ENCODE results near the gene SLC25A12.

DNA sequence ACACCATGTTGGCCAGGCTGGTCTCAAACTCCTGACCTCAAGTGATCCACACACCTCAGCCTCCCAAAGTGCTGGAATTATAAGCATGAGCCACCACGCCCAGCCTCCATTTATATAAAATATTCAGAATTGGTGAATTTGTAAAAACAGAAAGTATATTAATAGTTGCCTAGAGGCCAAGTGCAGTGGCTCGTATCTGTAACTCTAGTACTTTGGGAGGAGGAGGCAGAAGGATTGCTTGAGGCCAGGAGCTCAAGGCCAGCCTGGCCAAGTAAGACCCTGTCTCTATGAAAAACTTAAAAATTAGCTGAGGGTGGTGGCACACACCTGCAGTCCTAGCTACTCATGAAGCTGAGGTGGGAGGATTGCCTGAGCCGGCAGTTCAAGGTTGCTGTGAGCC is 89.6 kb downstream of the SLC25A12 start:
- TF ChIP-seq POLR2A (IDR thresholded peaks at IDR 0.05; ENCODE audit: low read length), result no peak
- no peak for TF ChIP-seq GATA1 (IDR thresholded peaks at IDR 0.05; ENCODE audit: low read depth, low read length)

Data from erythroblast (primary cell).